ENCODE results near the gene CIART. TPM values are rescaled to one million over a fixed set of nuclear protein-coding genes. Genes with fewer than 3 reads are reported as not detected.
"Not testable (repeated sequence)": the region's sequence is repeated elsewhere in the genome, so short reads cannot be mapped to it uniquely, and the experiment has no call there.

Gene CIART
- total RNA-seq, 1 experiment from 2014 or later: not detected

GRCh38 chr1:150309758-150310508 lies 27.6 kb downstream of the CIART start:
- DNase-seq (ENCODE audit: low spot score): no peak

- no peak for DNase-seq (ENCODE audit: low spot score)
Measured at GRCh38 chr1:150311762-150312161, 29.4 kb downstream of the CIART start.

- not testable (repeated sequence) for DNase-seq (ENCODE audit: low spot score)
Measured at GRCh38 chr1:150314691-150315090, 32.3 kb downstream of the CIART start.

- DNase-seq (ENCODE audit: low spot score): peak; percentile 21
Measured at GRCh38 chr1:150320667-150320978, 38.3 kb downstream of the CIART start.

- DNase-seq (ENCODE audit: low spot score): no peak
Measured at GRCh38 chr1:150321826-150322166, 39.4 kb downstream of the CIART start.

GRCh38 chr1:150322310-150322709 lies 40.0 kb downstream of the CIART start:
- DNase-seq (ENCODE audit: low spot score): no peak

GRCh38 chr1:150332651-150333290 lies 50.4 kb downstream of the CIART start:
- DNase-seq (ENCODE audit: low spot score): no peak

Small RNA genes within 50 kb of the gene (small RNA-seq; reads per million reads assigned to genes)
- 2.5 reads per million, percentile 71 among the genes with 10 or more reads in this experiment for gene RNU2-17P

Other genes with a start within 250 kb of the CIART start
- gene VPS45, start 214.8 kb upstream of the CIART start, total RNA-seq (2014; rRNA removed; shearing (Covaris generic)): 8.7 and 10.5 TPM in 2 replicates
- 0.05 and 0.18 TPM in 2 replicates for gene PLEKHO1, start 132.6 kb upstream of the CIART start, total RNA-seq (2014; rRNA removed; shearing (Covaris generic))
- 12.7 and 16.4 TPM in 2 replicates for gene ANP32E, start 46.4 kb upstream of the CIART start, total RNA-seq (2014; rRNA removed; shearing (Covaris generic))
- gene CA14, start 24.8 kb upstream of the CIART start, total RNA-seq (2014; rRNA removed; shearing (Covaris generic)): 0.63 TPM in 1 of 2 replicates, not detected in the other
- 117 and 138 TPM in 2 replicates for gene APH1A, start 13.5 kb upstream of the CIART start, total RNA-seq (2014; rRNA removed; shearing (Covaris generic))
- gene C1orf54, start 9.8 kb upstream of the CIART start, total RNA-seq (2014; rRNA removed; shearing (Covaris generic)): 0.20 and 0.29 TPM in 2 replicates
- 44.2 and 47.7 TPM in 2 replicates for gene MRPS21, start 11.3 kb downstream of the CIART start, total RNA-seq (2014; rRNA removed; shearing (Covaris generic))
- gene PRPF3, start 39.0 kb downstream of the CIART start, total RNA-seq (2014; rRNA removed; shearing (Covaris generic)): 33.8 and 39.5 TPM in 2 replicates
- gene RPRD2, start 81.6 kb downstream of the CIART start, total RNA-seq (2014; rRNA removed; shearing (Covaris generic)): 6.7 and 8.0 TPM in 2 replicates
- gene TARS2, start 204.9 kb downstream of the CIART start, total RNA-seq (2014; rRNA removed; shearing (Covaris generic)): 19.8 and 37.7 TPM in 2 replicates
- 3.2 and 7.4 TPM in 2 replicates for gene ECM1, start 225.6 kb downstream of the CIART start, total RNA-seq (2014; rRNA removed; shearing (Covaris generic))
- gene FALEC, start 233.2 kb downstream of the CIART start, total RNA-seq (2014; rRNA removed; shearing (Covaris generic)): not detected in 2 replicates

All from HT-29 (cell line).